HepG2 (cell line): ENCODE results near the gene RAB5B. TPM values are rescaled to one million over a fixed set of nuclear protein-coding genes. Genes with fewer than 3 reads are reported as not detected.

Experiments used
- AKAP8 ChIP-seq: sonication (generic); formaldehyde crosslinking; IDR thresholded peaks from 2 replicates; pipeline ENCODE4 v1.5.1; 2020; ENCODE audit warnings: mild to moderate bottlenecking, missing genetic modification reagents
- BCL3 ChIP-seq: sonication (generic); formaldehyde crosslinking; IDR thresholded peaks from 2 replicates; pipeline ENCODE4 v1.5.1; 2020; ENCODE audit warnings: mild to moderate bottlenecking, missing genetic modification reagents, moderate library complexity
- GATAD1 ChIP-seq: IDR thresholded peaks from 2 replicates; pipeline ENCODE4 v1.6.1; 2016; ENCODE audit warnings: missing genetic modification reagents, missing compliant biosample characterization
- NFAT5 ChIP-seq: sonication (generic); formaldehyde crosslinking; IDR thresholded peaks from 2 replicates; pipeline ENCODE4 v1.4.0; 2020; ENCODE audit warnings: missing genetic modification reagents
- PATZ1 ChIP-seq: sonication (generic); formaldehyde crosslinking; IDR thresholded peaks from 2 replicates; pipeline ENCODE4 v1.4.0; 2020; ENCODE audit warnings: missing genetic modification reagents
- POGZ ChIP-seq: sonication (generic); formaldehyde crosslinking; IDR thresholded peaks from 2 replicates; pipeline ENCODE4 v1.4.0; 2020; ENCODE audit warnings: mild to moderate bottlenecking, missing genetic modification reagents
- REPIN1 ChIP-seq: sonication (generic); formaldehyde crosslinking; IDR thresholded peaks from 2 replicates; pipeline ENCODE4 v1.8.0; 2022; ENCODE audit warnings: missing genetic modification reagents, low read depth, mild to moderate bottlenecking, borderline replicate concordance
- ZBTB3 ChIP-seq: sonication (generic); formaldehyde crosslinking; IDR thresholded peaks from 2 replicates; pipeline ENCODE4 v1.4.0; 2020; ENCODE audit warnings: low read depth, mild to moderate bottlenecking, moderate library complexity, missing genetic modification reagents, borderline replicate concordance
- ZNF782 ChIP-seq: sonication (generic); formaldehyde crosslinking; IDR thresholded peaks from 2 replicates; pipeline ENCODE4 v1.4.0; 2020; ENCODE audit warnings: missing genetic modification reagents, mild to moderate bottlenecking, borderline replicate concordance
- polyA plus RNA-seq, 8 experiments: library from polyadenylated mRNA; depleted of rRNA in 3 of 8; stranded (reverse) in 7 of 8; unstranded in 1 of 8; fragments of >200 nt; fragmentation: Illumina TruSeq in 4 of 8; extraction: Trizol in 4 of 8; gene quantifications; 2 replicates each; pipeline versions ENCODE4 v1.2.1 to v1.2.3, GENCODE V29; 2011 to 2016; ENCODE audit warnings: low read depth in 4 of 8, missing spikeins in 1 of 8, mixed read lengths in 1 of 8; ENCODE audit not compliant: insufficient read depth in 1 of 8
- total RNA-seq, 5 experiments: library from RNA; depleted of rRNA; stranded (reverse); fragments of >200 nt; fragmentation: Illumina TruSeq; extraction: Trizol; gene quantifications; 2 replicates each; pipeline ENCODE4 v1.2.3, GENCODE V29; 2016; ENCODE audit warnings: low read depth in 1 of 5
- TF ChIP-seq, protein P1 (sequence below): sonication (generic); formaldehyde crosslinking; IDR thresholded peaks from 2 replicates; pipeline ENCODE4 v1.4.0; 2020; ENCODE audit warnings: missing genetic modification reagents, mild to moderate bottlenecking, borderline replicate concordance
- TF ChIP-seq, protein P2 (sequence below): sonication (generic); formaldehyde crosslinking; IDR thresholded peaks from 2 replicates; pipeline ENCODE4 v1.5.0; 2020; ENCODE audit warnings: missing genetic modification reagents
- TF ChIP-seq, protein P3 (sequence below): IDR thresholded peaks from 2 replicates; pipeline ENCODE4 v1.6.1; 2018; ENCODE audit warnings: missing genetic modification reagents, mild to moderate bottlenecking, missing compliant biosample characterization

Gene RAB5B
- total and polyA plus RNA-seq, 2 of the 13 experiments (the other 11 are each of a cell fraction or from before 2014, with no cell fraction given): 26.0 to 68.3 TPM

DNA sequence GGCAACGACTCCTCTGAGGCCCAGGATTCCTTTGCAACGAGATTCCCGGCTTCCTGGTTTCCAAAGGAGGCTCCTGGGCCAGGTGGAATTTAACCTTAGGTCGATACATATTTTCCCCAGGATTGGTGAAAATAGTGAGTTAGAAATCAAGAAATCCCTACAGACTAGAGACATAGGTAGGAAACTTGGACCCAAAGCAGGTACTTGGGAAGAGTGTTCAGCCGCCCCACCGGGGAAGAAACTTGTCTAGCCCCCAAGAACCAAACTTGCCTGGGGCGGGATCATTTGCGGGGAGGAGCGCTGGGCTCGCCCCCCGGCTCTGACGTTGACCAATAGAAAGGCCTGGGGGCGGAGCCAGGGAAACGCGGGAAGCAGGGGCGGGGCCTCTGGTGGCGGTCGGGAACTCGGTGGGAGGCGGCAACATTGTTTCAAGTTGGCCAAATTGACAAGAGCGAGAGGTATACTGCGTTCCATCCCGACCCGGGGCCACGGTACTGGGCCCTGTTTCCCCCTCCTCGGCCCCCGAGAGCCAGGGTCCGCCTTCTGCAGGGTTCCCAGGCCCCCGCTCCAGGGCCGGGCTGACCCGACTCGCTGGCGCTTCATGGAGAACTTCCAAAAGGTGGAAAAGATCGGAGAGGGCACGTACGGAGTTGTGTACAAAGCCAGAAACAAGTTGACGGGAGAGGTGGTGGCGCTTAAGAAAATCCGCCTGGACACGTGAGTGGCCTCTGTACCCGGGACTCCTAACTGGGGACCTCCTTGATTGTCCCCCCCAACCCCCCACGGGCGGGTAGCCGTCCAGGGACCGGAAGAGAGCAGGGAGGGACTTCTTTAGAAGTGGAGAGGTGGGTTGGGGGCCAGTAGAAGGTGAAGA, 7.2 kb upstream of the RAB5B start, which contains the start of gene CDK2 (continued):
- TF ChIP-seq BCL3: no peak
- peak; percentile 90 for TF ChIP-seq PATZ1 (CRISPR knock-in tag)
- TF ChIP-seq, protein P1, sequence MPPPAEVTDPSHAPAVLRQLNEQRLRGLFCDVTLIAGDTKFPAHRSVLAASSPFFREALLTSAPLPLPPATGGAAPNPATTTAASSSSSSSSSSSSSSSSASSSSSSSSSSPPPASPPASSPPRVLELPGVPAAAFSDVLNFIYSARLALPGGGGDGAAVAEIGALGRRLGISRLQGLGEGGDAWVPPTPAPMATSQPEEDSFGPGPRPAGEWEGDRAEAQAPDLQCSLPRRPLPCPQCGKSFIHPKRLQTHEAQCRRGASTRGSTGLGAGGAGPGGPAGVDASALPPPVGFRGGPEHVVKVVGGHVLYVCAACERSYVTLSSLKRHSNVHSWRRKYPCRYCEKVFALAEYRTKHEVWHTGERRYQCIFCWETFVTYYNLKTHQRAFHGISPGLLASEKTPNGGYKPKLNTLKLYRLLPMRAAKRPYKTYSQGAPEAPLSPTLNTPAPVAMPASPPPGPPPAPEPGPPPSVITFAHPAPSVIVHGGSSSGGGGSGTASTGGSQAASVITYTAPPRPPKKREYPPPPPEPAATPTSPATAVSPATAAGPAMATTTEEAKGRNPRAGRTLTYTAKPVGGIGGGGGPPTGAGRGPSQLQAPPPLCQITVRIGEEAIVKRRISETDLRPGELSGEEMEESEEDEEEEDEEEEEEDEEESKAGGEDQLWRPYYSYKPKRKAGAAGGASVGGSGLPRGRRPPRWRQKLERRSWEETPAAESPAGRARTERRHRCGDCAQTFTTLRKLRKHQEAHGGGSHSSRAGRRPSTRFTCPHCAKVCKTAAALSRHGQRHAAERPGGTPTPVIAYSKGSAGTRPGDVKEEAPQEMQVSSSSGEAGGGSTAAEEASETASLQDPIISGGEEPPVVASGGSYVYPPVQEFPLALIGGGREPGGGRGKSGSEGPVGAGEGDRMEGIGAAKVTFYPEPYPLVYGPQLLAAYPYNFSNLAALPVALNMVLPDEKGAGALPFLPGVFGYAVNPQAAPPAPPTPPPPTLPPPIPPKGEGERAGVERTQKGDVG (CRISPR knock-in tag): no peak
- TF ChIP-seq, protein P2, sequence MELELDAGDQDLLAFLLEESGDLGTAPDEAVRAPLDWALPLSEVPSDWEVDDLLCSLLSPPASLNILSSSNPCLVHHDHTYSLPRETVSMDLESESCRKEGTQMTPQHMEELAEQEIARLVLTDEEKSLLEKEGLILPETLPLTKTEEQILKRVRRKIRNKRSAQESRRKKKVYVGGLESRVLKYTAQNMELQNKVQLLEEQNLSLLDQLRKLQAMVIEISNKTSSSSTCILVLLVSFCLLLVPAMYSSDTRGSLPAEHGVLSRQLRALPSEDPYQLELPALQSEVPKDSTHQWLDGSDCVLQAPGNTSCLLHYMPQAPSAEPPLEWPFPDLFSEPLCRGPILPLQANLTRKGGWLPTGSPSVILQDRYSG (CRISPR knock-in tag): no peak
- TF ChIP-seq REPIN1 (CRISPR knock-in tag): no peak
- no peak for TF ChIP-seq NFAT5 (CRISPR knock-in tag)
- no peak for TF ChIP-seq AKAP8 (CRISPR knock-in tag)
- peak; percentile 64; the same call in 1 of the 2 replicates for TF ChIP-seq ZNF782 (CRISPR knock-in tag)
- TF ChIP-seq POGZ: peak; percentile 23; the same call in 1 of the 2 replicates
- TF ChIP-seq ZBTB3: 0 out of 2 replicates have a peak, but pooled peaks have one; percentile 76
- TF ChIP-seq, protein P3, sequence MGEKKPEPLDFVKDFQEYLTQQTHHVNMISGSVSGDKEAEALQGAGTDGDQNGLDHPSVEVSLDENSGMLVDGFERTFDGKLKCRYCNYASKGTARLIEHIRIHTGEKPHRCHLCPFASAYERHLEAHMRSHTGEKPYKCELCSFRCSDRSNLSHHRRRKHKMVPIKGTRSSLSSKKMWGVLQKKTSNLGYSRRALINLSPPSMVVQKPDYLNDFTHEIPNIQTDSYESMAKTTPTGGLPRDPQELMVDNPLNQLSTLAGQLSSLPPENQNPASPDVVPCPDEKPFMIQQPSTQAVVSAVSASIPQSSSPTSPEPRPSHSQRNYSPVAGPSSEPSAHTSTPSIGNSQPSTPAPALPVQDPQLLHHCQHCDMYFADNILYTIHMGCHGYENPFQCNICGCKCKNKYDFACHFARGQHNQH (CRISPR knock-in tag): peak; percentile 20; the same call in 1 of the 2 replicates
- 0 out of 2 replicates have a peak, but pooled peaks have one; percentile 29 for TF ChIP-seq GATAD1 (CRISPR knock-in tag)
